ENCODE results near the gene RTN4R.
"Not testable (repeated sequence)": the region's sequence is repeated elsewhere in the genome, so short reads cannot be mapped to it uniquely, and the experiment has no call there.

RTN4R gene

GRCh38 chr22:20315337-20316216 is 47.5 kb upstream of the RTN4R start:
- no peaks in the 10 kb centered on the region for H3K27me3 ChIP-seq
- no peak overlapping the region for H3K27ac ChIP-seq
- peaks cover 0 to 39% (median 16%) of the 10 kb centered on the region in 4 donors for H3K4me1 ChIP-seq
- TF ChIP-seq CTCF (IDR thresholded peaks at IDR 0.05), result no peak
- no peaks in the 10 kb centered on the region for H3K9me3 ChIP-seq
- H3K36me3 ChIP-seq, result peaks cover 0 to 29% (median 0%) of the 10 kb centered on the region in 3 donors
- H3K4me3 ChIP-seq, result no peak overlapping the region
- DNase-seq, result peak in 1 of 2 donors; percentile 54
- intact Hi-C loops (cut with DNase I; ENCODE audit: low total_unique reads), result loop anchor here (5.0 kb wide), 1 partner anchor 242 kb away; no protein-coding TSS in a partner anchor

GRCh38 chr22:20314741-20315336 is 46.7 kb upstream of the RTN4R start:
- peaks cover 0 to 29% (median 0%) of the 10 kb centered on the region in 3 donors for H3K36me3 ChIP-seq
- H3K4me1 ChIP-seq, result peaks cover 0 to 36% (median 16%) of the 10 kb centered on the region in 4 donors
- DNase-seq, H3K27ac ChIP-seq, H3K27me3 ChIP-seq, H3K9me3 ChIP-seq, H3K4me3 ChIP-seq: not testable (repeated sequence)
- intact Hi-C loops (cut with DNase I; ENCODE audit: low total_unique reads), result loop anchor here (5.0 kb wide), 1 partner anchor 242 kb away; no protein-coding TSS in a partner anchor

- H3K27ac ChIP-seq; H3K4me3 ChIP-seq; H3K27me3 ChIP-seq; H3K9me3 ChIP-seq; DNase-seq; intact Hi-C loops (cut with DNase I; ENCODE audit: low total_unique reads): not testable (repeated sequence)
- Histone ChIP-seq H3K36me3 (peaks cover 0 to 29% (median 0%) of the 10 kb centered on the region in 3 donors), H3K4me1 (peaks cover 0 to 36% (median 15%) of the 10 kb centered on the region in 4 donors)
These were observed 46.1 kb upstream of the RTN4R start for GRCh38 chr22:20314206-20314605.

GRCh38 chr22:20313306-20314077 is 45.4 kb upstream of the RTN4R start:
- intact Hi-C loops (cut with DNase I; ENCODE audit: low total_unique reads); H3K27me3 ChIP-seq; H3K9me3 ChIP-seq; H3K4me3 ChIP-seq; DNase-seq; H3K27ac ChIP-seq: not testable (repeated sequence)
- Histone ChIP-seq H3K4me1 (peaks cover 0 to 29% (median 9%) of the 10 kb centered on the region in 4 donors), H3K36me3 (peaks cover 0 to 29% (median 0%) of the 10 kb centered on the region in 3 donors)

GRCh38 chr22:20312396-20313191 is 44.5 kb upstream of the RTN4R start:
- Histone ChIP-seq H3K4me1 (peaks cover 0 to 22% (median 4%) of the 10 kb centered on the region in 4 donors), H3K36me3 (peaks cover 0 to 29% (median 0%) of the 10 kb centered on the region in 3 donors), H3K27ac (no peak overlapping the region), H3K4me3 (no peak overlapping the region), H3K27me3 (no peaks in the 10 kb centered on the region), H3K9me3 (no peaks in the 10 kb centered on the region)
- TF ChIP-seq CTCF (IDR thresholded peaks at IDR 0.05), result no peak
- intact Hi-C loops (cut with DNase I; ENCODE audit: low total_unique reads), result no loop called here
- DNase-seq, result peak in 1 of 2 donors; percentile 55

GRCh38 chr22:20311249-20312062 is 43.3 kb upstream of the RTN4R start:
- H3K27ac ChIP-seq; intact Hi-C loops (cut with DNase I; ENCODE audit: low total_unique reads); H3K4me3 ChIP-seq; H3K27me3 ChIP-seq; H3K9me3 ChIP-seq: not testable (repeated sequence)
- peaks cover 0 to 11% (median 0%) of the 10 kb centered on the region in 4 donors for H3K4me1 ChIP-seq
- DNase-seq, result peak in 1 of 2 donors; percentile 53
- H3K36me3 ChIP-seq, result peaks cover 0 to 29% (median 0%) of the 10 kb centered on the region in 3 donors

GRCh38 chr22:20310773-20311172 is 42.7 kb upstream of the RTN4R start:
- H3K27me3 ChIP-seq; H3K9me3 ChIP-seq; H3K27ac ChIP-seq; H3K4me3 ChIP-seq; intact Hi-C loops (cut with DNase I; ENCODE audit: low total_unique reads); H3K4me1 ChIP-seq: not testable (repeated sequence)
- peak in 1 of 2 donors; percentile 57 for DNase-seq
- H3K36me3 ChIP-seq, result peaks cover 0 to 29% (median 0%) of the 10 kb centered on the region in 3 donors

GRCh38 chr22:20310180-20310579 is 42.1 kb upstream of the RTN4R start:
- H3K4me1 ChIP-seq; H3K27me3 ChIP-seq; intact Hi-C loops (cut with DNase I; ENCODE audit: low total_unique reads); H3K4me3 ChIP-seq; H3K9me3 ChIP-seq; H3K27ac ChIP-seq: not testable (repeated sequence)
- H3K36me3 ChIP-seq, result peaks cover 0 to 24% (median 0%) of the 10 kb centered on the region in 3 donors
- peak in 1 of 2 donors; percentile 56 for DNase-seq

GRCh38 chr22:20308806-20309650 is 40.9 kb upstream of the RTN4R start:
- peaks cover 0 to 13% (median 0%) of the 10 kb centered on the region in 3 donors for H3K36me3 ChIP-seq
- DNase-seq, result peak in 1 of 2 donors; percentile 45
- H3K27ac ChIP-seq; H3K9me3 ChIP-seq; intact Hi-C loops (cut with DNase I; ENCODE audit: low total_unique reads); H3K4me3 ChIP-seq; H3K4me1 ChIP-seq: not testable (repeated sequence)
- peaks cover 0 to 16% of the 10 kb centered on the region in 2 donors for H3K27me3 ChIP-seq
